G401.6 (cell line): ENCODE results near the gene GTPBP6.
"Not testable (repeated sequence)": the region's sequence is repeated elsewhere in the genome, so short reads cannot be mapped to it uniquely, and the experiment has no call there.

Experiments used
- FAIRE-seq: peaks from 2 replicates; lab custom pipeline; 2012; peaks lifted over from hg19 to GRCh38; lab: Jason Lieb, UNC

GTPBP6 gene

GRCh38 chrX:351736-352135 lies 33.1 kb upstream of the GTPBP6 start:
- FAIRE-seq = no peak

- FAIRE-seq = not testable (repeated sequence)
Measured at GRCh38 chrX:351324-351641, 32.7 kb upstream of the GTPBP6 start.

DNA sequence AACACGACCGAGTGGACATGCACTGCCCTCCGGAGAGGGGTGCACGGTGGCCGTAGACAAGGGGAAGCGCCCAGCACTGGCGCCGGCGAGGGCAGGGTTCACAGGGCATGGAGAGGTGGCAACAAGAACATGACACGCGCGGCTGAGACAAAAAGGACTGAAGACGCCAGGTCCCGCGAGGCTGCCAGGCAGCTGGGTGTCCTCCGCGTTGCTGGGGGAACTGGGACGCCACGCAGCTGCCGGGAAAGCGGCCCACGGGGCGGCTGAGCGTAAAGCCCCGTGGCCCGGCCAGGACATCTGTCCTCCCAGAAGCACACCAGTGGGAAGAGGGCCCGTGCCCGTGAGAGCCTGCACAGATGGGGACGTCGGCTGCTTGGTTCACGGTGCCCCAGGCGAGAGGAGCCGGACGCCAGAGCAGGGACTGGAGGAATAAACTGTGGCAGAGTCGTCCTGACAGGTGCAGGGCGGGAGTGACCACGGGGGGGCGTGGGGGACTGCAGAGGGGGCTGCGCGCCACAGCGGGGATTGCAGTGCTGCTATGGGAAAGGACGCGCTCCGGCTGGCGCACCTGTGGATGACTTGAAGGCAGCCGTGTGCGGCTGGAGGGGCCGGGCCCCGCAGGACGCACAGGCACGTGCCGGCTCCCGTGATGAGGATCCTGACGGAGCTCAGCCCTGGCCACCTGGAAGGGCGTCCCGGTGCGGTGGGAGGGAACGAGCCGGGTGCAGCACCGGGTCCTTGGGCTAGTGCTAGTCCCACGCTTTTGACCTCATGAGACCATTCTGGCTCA lies 32.1 kb upstream of the GTPBP6 start:
- no peak for FAIRE-seq

- no peak for FAIRE-seq
Measured at GRCh38 chrX:350148-350533, 31.5 kb upstream of the GTPBP6 start.

GRCh38 chrX:349702-350101 lies 31.1 kb upstream of the GTPBP6 start:
- no peak for FAIRE-seq

DNA sequence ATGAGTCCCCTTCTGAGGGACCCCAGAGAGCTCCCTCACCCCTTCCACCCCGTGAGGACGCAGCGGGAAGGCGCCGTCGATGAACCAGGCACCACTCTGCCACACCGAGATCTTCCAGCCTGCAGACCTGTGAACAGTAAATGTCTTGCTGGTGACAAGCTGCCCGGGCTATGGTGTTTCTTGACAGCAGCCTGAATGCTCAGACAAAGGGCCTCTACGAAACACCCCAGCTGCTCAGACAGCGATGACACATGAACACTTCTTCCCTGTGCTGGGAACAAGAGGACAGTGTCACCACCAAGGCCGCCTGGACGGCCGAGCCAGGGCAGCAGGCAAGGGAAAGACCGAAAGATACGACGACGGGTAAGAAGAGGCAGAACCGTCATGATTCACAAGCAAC lies 30.6 kb upstream of the GTPBP6 start:
- no peak for FAIRE-seq

GRCh38 chrX:348461-349117 lies 30.0 kb upstream of the GTPBP6 start:
- no peak for FAIRE-seq

GRCh38 chrX:347351-348117 lies 28.9 kb upstream of the GTPBP6 start:
- FAIRE-seq = no peak

- FAIRE-seq = no peak
Measured at GRCh38 chrX:346034-346813, 27.6 kb upstream of the GTPBP6 start.

- FAIRE-seq = no peak
Measured at GRCh38 chrX:345020-345925, 26.7 kb upstream of the GTPBP6 start.

- no peak for FAIRE-seq
Measured at GRCh38 chrX:344371-344901, 25.8 kb upstream of the GTPBP6 start.

- no peak for FAIRE-seq
Measured at GRCh38 chrX:341541-342101, 23.0 kb upstream of the GTPBP6 start.

GRCh38 chrX:340641-341423 lies 22.2 kb upstream of the GTPBP6 start:
- FAIRE-seq = no peak

DNA sequence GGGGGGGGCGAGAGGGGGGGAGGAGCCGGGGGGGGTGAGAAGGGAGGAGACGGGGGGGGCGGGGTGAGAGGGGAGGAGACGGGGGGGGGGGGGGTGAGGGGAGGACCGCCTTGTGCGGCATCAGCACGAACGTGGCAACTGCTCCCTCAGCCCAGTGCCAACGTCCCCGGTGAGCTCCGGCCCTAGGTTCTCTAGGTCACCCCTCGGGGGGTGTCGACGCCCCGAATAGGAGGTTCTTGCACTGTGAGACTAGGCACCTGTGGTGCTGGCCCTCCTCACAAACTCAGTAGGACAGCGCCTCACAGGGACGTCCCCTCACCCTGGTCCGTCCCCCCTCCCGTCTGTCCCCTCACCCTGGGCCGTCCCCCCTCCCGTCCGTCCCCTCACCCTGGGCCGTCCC lies 21.5 kb upstream of the GTPBP6 start:
- no peak for FAIRE-seq

DNA sequence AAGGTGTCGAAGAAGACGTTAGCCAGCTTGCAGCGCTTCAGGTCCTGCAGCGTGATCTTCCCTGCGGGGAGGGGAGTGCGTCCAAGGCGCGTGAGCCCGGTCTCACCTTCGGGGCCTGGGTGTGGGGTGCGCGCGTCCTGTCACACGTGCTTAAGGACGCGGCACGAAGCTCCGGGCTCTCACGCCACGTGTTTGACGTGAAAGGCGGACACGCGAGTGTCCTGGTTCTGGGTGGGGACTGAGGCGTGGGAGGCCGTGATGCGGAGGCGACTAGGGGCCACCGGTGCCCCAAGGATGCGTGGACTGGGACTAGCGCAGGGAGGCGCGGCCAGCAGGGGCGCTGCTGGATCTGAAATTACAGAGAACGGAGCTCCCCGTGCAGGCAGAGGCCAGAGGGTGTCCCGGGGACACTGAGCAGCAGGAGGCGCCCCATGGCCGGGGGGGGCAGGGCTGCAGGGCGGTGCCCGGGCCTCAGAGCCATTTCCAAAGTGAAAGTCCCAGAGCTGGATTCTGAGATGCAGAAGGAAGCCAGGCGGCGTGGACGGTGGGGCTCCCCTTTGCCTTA lies 20.3 kb upstream of the GTPBP6 start:
- no peak for FAIRE-seq

- FAIRE-seq = no peak
Measured at GRCh38 chrX:338281-338835, 19.8 kb upstream of the GTPBP6 start.

- FAIRE-seq = no peak
Measured at GRCh38 chrX:337331-337831, 18.8 kb upstream of the GTPBP6 start.

GRCh38 chrX:336227-336626 lies 17.6 kb upstream of the GTPBP6 start:
- no peak for FAIRE-seq

GRCh38 chrX:335758-336155 lies 17.2 kb upstream of the GTPBP6 start:
- no peak for FAIRE-seq
